ENCODE data around the gene AMDHD2.
"Not testable (repeated sequence)": the region's sequence is repeated elsewhere in the genome, so short reads cannot be mapped to it uniquely, and the experiment has no call there.

AMDHD2 gene

DNA sequence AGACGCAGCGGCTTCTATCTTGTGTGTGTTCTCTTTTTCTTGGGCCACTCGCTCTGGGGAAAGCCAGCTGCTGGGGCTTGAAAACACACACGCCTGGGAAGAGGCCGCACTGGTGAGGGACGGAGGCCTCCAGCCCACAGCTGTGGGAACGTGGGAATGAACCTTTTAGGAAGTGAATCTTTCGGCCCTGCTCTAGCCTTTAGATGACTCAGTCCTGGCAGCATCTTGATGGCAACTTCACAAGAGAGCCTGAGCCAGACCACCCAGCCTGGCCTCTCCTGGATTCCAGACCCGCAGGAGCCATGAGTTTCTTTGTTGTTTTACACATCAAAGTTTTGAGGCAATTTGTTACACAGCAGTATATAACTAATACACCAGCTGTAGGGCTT, 15.4 kb downstream of the AMDHD2 start:
- DNase-seq = no peak

DNA sequence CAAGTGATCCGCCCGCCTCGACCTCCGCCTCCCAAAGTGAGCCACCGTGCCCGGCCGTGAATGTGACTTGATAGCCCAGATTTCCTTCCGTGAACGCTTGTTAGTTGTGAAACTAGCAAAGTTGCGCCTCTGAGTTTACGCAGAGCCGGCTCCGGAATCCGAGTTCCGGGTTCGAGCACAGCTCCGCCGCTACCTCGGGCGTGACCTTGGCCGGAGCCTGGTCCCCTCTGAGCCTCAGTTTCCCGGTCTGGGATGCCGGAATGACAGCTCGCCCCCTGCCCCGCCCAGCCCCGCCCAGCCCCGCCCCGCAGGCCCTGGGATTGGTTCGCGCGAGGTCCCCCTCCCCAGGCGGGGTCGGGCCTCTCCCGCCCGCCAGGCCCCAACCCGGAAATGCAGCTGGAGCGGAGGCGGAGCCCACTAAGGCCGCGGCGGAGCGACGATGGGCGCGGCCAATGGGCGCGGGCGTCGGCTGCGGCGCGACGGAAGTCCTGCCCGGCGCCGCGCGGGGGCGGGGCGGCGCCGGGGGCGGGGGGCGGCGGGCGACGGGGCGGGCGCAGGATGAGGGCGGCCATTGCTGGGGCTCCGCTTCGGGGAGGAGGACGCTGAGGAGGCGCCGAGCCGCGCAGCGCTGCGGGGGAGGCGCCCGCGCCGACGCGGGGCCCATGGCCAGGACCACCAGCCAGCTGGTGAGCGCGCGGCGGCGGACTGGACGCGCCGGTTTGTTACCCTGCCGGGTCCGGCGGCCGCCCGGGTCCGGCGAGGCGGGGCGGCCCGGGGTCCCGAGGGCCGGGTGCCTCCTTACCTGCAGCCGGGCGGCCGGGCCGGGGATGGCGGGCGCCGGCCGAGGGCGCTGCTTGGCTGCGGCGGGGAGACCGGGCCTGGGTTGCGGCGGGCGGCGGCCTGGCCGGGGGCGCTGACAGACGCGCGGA, 17.5 kb downstream of the AMDHD2 start, which contains the start of gene PDPK1:
TSS of gene PDPK1 (plus strand) at position 571 of the 929 bp plus-strand sequence. CDS start at position 663, 92 bp downstream.
- peak; percentile 85 for DNase-seq

DNA sequence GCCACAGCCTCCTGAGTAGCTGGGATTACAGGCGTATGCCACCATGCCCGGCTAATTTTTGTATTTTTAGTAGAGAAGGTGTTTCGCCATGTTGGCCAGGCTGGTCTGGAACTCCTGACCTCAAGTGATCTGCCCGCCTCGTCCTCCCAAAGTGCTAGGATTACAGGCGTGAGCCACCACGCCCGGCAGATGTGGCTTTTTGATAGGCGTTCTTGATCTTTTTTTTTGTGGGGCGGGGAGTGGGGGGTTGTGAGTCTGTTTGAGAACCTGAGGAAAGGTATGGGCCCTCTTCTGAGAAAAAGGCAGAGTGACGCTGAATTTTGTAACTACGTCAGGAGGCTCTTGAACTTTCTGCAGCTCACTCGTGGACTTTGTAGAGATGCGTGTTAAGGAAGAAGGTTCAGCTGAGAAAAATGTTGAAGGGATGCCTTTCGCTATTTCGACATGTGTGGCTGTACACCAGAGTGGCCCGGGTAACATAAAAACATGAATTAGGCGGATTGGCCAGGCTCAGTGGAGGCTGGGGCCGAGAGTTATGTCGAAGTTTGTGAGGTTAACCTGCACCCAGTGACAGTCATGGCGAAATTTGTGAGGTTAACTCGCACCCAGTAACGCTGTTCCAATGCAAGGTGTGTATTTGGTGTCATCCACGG, 19.1 kb downstream of the AMDHD2 start:
- not testable (repeated sequence) for DNase-seq

DNA sequence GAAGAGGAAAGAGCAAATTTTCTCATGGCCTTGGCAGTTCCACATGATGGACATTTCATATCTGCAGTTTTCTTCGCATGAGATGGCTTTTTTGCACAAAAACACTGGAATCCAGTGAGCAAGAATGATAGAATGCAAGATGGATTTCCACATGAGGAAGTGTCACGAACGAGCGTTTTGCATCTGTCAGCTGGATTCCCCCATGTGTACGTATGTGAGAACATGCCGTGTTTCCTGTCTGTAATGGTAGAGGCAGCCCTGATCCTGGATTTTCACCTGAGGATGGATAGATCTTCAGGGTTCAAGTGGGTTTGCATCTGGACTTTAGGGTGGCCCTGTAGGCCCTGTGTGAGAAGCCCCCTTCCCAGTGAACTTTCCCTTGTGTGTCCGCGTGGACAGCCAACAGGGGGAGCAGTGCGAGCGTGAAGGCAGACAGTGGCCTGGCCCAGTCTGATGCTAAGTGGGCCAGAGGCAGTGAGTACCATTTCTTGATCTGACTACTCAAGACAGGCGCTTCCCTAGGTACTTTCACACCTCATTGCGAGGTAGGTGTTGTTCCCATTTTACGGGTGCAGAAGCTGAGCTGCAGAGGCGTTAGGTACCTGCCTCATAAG, 19.8 kb downstream of the AMDHD2 start:
- DNase-seq = not testable (repeated sequence)

DNA sequence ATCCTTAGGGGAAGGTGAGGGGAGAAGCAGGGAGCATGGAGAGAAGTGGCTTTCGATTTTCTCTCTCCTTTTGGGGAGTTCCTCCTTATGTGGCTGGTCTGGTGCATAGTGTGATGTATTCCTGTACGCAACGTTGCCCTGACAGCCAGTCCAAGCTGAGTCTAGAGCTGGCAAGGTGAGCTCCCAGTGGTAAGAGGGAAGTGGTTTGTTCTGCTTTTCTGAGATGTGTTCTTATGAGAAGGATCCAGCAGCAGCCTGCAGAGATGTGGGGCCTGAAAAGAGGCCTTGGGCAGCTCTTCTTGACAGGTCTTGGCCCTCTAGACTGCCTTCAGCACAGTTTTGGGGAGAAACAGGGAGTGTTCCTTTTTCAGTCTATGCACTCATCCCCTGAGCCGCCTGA, 20.7 kb downstream of the AMDHD2 start:
- not testable (repeated sequence) for DNase-seq

DNA sequence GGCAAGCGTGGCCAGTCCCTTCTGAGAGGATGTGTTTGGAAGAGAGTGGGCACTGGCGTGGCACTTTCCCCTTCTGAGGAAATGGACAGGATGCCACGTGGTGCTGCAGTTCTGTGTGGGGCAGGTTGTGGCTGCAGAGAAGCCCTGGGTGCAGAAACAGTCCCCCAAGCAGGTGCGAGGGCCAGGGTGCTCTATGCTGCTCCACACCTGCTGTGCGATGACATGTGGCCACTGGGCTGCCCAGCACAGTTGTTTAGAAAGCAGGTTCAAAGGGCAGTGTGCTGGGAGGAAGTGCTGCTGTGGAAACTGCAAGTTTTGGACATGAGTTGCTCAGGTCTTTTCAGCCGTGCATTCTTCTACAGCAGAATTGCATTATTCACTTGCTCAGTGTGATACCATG, 21.2 kb downstream of the AMDHD2 start:
- not testable (repeated sequence) for DNase-seq

DNA sequence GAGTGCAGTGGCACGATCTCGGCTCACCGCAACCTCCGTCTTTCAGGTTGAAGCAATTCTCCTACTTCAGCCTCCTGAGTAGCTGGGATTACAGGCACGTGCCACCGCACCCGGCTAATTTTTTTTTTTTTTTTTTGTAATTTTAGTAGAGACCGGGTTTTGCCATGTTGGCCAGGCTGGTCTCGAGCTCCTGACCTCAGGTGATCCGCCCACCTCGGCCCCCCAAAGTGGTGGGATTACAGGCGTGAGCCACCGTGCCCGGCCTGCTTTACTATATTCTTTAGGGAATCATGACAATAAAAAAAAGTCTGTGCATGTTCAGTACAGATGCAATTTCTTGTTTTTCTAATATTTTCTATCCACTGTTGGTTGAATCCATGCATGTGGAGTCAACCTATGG, 23.6 kb downstream of the AMDHD2 start:
- not testable (repeated sequence) for DNase-seq

DNA sequence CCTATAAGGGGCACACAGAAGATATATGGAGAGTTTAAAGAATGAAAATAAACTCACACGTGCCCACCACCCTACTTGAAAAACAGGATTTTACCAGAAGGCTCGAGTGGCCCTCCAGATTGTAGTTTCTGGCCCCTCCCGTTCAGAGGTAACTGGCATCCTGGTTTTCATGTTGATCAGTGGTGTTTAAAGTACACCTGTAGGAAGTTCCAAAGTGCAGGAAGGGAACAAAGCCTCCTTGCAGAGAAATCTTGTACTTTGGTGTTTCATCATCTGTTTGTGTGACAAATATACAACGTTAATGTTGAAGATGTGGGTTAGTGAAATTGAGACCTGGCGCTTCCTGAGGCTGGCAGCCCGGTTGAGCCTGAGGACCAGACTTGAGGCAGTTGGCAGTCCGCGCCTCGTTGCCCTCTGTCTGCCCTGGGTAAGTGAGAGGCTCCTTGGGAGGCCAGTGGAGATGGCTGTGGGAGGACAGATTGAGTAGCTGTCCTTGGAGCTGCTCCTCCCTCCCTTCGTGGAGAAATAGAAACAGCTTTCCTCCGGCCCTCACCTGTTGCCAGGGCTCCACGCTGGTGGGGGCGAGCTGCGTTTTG, 30.2 kb downstream of the AMDHD2 start:
- not testable (repeated sequence) for DNase-seq

DNA sequence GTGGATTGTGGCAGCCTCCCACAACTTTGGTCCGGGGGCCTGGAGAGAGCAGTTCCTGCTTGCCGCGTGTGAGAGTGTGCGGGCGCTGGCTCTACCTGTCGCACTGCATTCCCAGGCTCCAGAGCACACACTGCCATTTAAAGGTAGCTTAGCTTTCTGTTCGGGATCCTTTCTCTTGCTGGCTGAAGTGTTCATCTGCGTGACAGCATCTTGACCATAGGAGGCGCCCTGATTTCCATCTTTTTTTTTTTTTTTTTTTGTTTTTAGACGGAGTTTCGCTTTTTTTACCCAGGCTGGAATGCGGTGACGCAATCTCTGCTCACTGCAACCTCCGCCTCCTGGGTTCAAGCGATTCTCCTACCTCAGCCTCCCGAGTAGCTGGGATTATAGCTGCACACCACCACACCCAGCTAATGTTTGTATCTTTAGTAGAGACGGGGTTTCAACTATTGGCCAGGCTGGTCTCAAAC, 31.3 kb downstream of the AMDHD2 start:
- not testable (repeated sequence) for DNase-seq

DNA sequence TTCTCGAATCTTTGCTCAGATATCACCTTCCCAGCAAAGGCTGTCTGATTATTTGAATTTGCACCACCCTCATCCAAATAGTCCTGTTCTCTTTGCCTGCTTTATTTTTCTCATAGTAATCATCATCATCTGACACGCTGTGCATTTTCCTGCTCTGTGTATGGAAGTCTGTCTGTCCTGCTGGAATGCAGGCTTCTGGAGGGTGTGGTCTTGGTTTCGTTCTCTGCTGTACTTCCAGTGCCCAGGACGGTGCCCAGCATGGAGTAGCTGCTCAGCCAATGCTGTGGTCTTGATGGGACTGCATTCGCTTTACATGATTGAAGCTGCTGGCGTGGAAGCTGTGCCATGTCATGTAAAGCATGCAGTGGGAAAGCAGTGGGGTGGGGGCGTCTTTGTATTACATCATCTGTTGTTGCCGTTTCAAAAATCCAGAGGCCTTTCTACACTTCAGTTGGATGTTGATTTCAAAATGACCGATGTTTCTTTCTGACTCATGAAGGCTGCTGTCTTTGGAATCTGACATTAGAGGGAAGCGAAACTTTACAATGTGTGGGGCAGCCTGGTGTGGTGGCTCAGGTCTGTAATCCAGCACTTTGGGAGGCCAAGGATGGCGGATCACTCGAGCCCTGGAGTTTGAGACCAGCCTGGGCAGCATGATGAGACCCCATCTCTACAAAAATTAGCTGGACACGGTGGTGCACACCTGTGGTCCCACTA, 34.7 kb downstream of the AMDHD2 start:
- DNase-seq = not testable (repeated sequence)

DNA sequence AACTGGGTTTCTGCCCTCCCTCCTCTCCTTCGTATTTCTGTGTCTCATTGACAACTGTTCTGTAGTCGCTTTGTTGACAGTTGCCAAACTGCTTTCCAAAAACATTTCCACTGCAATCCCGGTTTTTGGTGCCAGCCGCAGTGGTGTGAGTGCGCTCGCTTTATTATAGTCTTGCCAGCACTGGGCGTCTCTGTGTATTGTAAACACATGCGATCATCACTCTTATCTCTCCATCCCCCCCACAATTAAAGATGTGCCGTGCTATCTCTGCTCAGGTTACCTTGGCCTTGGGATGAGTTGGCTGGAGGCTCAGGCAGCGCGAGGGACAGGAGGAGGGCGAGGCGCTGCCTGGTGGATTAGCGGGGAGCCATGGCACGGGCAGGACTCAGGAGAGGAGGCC, 37.0 kb downstream of the AMDHD2 start:
- DNase-seq = not testable (repeated sequence)

DNA sequence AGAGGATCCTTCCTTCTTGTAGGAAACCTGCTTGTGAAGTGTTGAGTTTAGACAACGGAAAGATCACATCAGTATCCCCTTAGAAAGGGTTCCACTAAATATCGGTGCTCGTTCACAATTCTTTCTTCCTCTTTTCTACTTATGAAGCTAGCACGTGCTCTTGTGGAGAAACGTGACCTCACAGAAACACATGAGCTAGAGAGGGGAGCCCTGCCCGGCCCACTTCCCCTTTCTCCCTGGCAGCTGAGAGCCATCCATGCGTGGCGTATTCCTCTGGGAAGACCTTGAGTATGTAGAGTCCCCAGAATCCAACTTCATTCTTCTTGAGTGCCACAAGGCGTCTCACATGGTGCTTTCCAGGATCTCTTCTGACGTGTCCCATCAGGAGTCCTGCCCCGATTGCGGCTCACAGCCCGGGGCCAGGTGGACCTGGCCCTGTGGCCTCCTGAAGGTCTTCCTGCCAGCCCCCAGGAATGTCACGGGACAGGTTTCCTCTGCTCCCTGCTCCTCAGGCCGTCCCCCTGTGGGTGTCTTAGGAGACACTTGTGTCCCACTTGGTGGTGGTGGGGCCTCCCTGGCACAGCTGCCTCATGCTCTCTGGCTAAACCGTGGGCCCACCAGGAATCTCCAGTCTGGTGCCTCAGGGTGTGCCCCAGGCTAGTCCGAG, 40.1 kb downstream of the AMDHD2 start:
- not testable (repeated sequence) for DNase-seq

DNA sequence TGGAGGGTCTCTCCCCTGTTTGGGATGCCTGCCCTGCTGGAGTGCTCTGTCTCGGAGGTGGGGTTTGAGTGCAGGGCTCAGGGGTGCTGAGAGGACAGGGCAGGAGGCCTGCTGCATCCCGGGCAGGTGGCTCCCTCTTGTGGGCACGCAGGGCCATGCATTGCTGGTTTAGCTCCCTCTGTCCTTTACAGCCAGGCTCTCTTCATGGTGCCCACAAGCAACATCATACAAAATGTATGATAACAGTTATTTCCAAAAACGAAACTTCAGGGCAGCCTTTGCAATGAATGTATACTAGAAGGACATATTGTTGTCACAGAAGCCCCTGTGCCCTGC, 40.6 kb downstream of the AMDHD2 start:
- DNase-seq = not testable (repeated sequence)

DNA sequence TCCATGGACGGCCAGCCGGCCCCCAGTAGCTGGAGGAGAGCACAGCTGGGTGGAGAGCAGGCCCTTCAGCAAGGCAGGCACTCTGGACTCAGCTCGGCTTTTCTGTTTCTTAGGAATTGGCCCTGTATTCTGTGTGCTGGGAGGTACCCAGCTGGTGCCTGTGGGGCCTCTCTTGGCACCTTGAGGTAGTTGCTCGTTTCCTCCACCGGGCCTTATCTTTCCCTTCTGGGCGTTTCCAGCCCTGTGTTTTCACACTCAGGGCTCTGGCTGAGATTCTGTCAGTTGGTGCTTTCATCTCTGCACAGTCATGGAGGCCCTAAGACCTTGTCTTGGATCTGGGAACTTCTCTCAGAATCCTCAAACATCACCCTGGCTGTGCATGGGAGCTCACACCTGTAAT, 47.3 kb downstream of the AMDHD2 start:
- not testable (repeated sequence) for DNase-seq

DNA sequence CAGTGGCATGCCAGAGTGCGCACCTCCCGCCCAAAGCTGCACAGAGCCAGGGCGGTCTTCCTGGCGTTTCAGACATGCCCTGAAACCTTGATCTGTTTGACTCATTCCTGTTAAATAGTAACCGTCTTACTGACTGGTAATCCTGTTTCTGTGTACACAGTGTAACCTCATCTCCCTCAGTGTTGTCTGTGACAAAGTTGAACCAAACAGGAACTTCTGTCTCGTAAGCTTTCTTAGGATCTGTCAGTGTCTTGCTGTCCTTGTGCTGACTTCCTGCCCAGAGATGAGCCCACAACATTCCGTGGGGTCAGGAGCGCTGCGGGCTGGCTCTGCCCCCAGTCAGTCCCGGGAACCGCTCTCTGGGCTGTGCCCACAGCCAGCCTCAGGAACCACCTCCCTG, 48.4 kb downstream of the AMDHD2 start:
- not testable (repeated sequence) for DNase-seq

DNA sequence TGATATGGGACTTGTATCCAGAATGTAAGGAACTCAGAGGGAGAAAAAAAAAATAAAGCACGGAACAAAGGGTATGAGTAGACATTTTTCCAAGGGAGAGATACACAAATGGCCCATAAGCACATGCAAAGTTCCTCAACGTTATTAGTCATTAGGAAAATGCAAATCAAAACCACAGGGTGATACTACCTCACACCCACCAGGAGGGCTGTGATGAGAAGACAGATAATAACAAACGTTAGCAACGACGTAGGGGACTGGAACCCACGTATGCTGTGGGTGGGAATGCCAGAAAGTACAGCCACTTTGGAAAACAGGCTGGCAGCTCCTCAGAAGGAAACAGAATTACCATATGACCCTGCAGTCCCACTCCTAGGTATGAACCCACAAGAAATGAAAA, 52.5 kb downstream of the AMDHD2 start:
- DNase-seq = not testable (repeated sequence)

DNA sequence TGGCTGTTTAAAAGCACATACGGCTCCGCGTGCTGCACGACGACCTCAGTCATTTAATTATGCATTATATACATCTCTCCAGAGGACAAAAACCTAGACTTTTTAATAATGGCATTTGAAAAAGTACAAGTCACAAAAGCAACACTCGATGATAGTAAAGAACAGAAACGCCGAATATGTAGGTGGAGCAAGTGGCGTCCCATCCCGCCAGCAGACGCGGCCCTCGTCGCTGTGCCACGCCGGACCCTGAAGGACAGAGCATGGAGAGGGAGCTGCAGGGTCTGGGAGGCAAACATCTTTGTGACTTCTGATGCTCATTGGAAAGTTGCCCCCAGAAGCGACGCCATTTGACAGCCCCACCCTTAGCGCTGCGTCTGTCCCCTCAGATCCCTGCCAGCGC, 55.7 kb downstream of the AMDHD2 start:
- not testable (repeated sequence) for DNase-seq

DNA sequence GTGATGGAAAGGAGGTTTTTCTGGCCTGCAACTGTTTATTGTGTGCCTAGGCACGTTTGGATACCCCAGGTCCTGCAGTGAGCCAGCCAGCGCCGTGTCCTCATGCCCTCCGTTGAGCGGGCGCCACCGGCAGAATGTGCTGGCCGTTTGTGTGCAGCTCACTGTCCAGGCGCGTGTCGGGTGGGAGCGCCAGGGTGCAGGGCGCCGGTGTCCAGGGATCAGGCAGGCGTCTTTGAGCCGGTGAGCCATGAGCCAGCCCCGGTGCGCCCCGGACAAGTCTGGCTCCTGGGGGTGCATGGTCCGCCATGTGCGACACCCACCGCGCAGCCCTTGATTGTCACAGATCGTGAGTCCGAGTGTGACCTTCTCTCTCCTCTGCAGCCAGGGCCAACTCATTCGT, 56.9 kb downstream of the AMDHD2 start:
- DNase-seq = not testable (repeated sequence)

DNA sequence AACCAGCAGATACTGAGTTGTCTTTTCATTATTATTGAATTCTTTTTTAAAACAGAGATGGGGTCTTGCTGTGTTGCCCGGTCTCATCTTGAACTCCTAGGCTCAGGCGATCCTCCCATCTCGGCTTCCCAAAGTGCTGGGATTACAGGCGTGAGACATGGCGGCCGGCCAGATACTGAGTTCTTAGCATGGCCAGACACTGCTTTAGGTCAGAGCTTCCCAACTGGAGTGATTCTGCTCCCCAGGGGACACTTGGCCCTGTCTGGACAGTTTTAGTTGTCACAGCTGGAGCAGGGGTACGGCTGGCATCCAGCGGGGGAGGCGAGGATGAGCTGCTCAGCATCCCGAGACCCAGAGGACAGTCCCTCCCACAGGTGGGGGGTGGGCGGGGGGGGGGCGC, 58.7 kb downstream of the AMDHD2 start:
- DNase-seq = not testable (repeated sequence)

DNA sequence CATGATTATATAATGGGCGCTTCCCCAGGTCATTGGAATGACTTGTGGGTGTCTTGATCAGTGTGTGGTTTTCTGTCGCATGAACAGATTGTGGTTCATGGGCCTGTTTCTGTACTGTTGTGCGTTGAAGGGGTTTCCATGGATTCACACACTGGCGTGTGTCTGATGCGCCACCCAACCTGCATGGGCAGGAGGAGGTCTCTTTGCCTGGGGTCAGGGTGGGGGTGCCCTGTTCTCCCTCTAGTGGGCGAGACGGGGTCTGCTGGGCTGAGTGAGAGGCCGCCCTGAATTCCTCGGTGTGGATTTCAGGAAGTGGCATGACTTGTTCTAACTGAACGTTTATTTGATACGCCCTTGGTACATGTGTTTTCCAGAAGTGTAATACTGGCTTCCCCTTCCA, 60.0 kb downstream of the AMDHD2 start:
- not testable (repeated sequence) for DNase-seq

DNA sequence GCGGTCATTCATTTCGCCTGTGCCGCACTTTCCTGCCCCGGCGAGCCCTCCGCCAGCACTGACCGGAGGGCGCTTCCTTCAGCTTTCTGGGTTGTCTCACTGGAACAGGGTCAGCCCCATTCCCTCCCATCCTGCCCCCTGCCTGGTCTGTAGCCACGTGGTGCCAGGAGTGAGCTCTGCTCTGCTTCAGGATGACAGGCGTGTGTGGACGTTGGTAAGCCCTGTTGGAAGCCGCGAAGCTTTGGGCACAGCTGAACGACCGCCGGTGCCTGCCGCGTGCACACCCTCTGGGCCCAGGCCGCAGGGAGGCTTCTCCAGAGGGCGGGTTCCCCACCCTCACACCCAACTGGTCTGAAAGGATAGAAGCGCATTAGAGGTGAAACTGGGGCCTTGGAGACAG, 60.6 kb downstream of the AMDHD2 start:
- DNase-seq = not testable (repeated sequence)
